NCI-H2196 (cell line): ENCODE measurements around the gene KRTAP5-10.
"Not testable (repeated sequence)": the region's sequence is repeated elsewhere in the genome, so short reads cannot be mapped to it uniquely, and the experiment has no call there.

Experiments used
- DNase-seq: peaks from one replicate; lab custom pipeline; 2025; ENCODE audit not compliant: unreplicated experiment; lab: John Stamatoyannopoulos, UW

KRTAP5-10 gene

DNA sequence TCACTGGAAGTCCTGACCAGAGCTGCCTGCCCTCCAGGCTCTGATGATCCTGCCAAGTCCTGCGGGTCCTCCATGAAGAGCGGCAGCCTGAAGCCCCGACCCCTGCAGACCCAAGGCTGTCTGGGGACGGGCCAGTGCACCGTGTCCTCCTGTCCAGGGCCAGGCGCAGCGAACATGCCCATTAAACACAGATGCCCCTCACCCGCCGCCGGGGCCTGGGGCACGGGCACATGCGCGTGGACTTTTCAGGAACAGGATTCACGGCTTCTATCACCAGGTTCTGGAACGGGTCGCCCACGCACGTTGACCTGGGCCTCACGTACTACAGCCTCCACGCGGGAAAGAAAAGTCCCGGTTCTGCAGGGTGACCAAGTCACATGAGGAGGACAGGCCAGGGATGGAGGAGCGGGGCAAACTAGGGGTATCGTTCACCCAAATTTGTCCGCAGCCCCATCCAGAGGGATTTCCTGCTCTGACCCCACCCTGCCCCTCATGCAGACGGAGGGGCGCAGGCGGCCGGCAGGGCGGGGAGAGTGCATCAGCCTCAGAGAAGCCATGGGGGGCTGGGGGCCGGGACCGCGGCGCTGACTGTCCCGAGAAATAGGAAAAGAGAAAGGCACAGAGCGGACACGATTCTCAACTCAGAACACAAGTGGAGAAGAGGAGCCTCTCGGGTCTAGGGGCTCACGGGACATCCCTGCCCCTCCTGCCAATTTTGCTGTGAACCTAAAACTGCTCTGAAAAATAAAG, 5.9 kb downstream of the KRTAP5-10 start:
- DNase-seq = not testable (repeated sequence)

GRCh38 chr11:71572811-71573210, 7.4 kb downstream of the KRTAP5-10 start:
- DNase-seq = no peak

DNA sequence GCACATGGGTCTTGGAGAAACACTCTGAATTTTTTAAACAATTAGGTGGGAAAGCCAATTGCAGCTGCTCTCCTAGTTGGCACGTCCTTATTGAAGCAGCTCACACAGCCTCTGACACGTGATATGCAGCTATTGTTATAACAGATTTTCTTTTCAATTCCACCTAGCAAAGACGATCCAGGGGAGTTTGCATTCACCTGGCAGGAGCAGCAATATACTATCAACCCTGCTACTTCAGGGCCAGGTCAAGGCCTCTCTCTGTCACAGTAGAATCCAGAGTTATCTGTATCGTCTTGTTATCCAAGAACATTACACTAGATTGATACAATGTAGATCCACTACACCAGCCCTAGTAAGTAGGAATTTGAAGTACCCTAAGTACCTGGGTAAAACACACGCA, 9.1 kb downstream of the KRTAP5-10 start:
- no peak for DNase-seq

DNA sequence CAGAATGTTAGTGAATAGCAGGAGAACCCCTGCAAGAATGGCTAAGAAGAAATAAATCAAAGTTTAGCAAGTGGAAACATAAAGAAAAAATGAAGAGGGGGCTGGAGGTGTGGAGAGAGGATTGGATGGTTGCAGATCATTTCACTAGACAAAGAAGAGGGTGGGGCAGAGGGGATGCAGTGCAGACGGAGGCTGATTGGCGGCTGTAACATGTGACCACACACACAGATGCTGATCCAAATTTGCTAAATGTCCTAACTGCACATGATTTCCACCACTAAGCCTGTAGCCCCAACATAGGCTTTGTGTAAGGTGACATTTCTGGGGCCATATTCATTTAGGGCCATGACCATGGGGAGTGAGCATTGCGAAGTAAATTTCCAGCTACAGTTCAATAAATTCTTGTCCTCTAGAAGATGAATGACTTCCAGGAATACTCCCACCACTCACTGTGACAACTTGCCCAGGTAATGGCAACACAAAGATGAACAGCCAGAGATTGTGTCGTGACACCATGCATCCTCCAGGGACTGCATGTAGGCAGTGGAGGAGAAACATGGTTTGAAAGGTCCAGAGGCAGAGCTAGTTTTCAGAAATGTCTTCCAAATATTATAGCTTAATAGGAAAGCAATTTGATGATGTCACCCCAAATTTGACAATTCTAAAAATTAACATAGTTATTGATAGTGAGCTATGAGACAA, 10.5 kb downstream of the KRTAP5-10 start:
- DNase-seq = no peak

DNA sequence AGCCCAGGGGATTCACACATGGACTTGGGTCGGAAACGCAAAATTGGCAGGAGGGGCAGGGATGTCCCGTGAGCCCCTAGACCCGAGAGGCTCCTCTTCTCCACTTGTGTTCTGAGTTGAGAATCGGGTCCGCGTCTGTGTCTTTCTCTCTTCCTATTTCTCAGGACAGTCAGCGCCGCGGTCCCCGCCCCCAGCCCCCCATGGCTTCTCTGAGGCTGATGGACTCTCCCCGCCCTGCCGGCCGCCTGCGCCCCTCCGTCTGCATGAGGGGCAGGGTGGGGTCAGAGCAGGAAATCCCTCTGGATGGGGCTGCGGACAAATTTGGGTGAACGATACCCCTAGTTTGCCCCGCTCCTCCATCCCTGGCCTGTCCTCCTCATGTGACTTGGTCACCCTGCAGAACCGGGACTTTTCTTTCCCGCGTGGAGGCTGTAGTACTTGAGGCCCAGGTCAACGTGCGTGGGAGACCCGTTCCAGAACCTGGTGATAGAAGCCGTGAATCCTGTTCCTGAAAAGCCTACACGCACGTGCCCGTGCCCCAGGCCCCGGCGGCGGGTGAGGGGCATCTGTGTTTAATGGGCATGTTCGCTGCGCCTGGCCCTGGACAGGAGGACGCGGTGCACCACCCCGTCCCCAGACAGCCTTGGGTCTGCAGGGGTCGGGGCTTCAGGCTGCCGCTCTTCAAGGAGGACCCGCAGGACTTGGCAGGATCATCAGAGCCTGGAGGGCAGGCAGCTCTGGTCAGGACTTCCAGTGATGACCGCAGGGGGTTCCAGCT, 11.5 kb downstream of the KRTAP5-10 start:
- DNase-seq = not testable (repeated sequence)

GRCh38 chr11:71577469-71578004, 12.2 kb downstream of the KRTAP5-10 start:
- DNase-seq = no peak

DNA sequence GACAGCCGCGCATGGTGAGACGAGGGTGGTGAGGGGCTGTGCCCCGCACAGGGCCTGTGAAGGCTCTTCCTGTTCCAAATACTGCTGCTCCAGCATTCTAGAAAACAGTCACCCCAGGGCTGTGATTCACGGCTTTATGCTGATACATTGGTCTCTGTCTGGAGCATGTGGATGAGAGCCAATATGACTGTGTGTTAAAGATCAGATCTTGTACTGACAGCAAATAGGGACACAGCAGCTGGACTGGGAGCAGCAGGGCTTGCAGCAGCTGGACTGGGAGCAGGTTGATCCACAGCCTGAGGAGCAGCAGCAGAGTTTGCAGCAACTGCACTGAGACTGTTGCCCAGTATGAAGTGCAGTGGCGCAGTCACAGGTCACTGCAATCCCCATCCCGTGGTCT, 14.2 kb downstream of the KRTAP5-10 start:
- DNase-seq = not testable (repeated sequence)

GRCh38 chr11:71580057-71581003, 15.0 kb downstream of the KRTAP5-10 start:
- DNase-seq = peak; percentile 84

DNA sequence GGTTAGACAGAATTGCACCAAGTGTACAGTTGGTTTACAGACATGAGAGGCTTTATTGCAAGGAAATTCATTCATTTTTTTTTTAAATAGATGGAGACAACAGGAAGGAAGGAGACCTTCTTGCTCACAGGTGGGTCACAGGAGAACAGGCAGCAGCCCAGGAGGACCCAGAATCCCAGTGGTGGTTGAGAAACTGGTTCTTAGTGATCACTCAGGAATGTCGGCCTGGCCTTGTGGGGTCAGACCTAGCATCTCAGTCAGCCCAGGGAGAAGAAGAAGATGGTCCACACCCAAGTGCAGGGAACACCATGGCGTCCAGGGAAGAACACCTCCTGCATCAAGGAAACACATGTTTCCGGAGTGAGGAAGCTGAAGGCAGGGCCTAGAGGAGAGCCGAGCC, 16.5 kb downstream of the KRTAP5-10 start:
- no peak for DNase-seq

- DNase-seq = no peak
Measured at GRCh38 chr11:71582309-71582895, 17.0 kb downstream of the KRTAP5-10 start, which contains the start of gene KRTAP5-11. Gene KRTAP5-11 (minus strand): TSS chr11:71582875. CDS start chr11:71582837, 38 bp downstream.

- DNase-seq = not testable (repeated sequence)
Measured at GRCh38 chr11:71582969-71583368, 17.6 kb downstream of the KRTAP5-10 start.

DNA sequence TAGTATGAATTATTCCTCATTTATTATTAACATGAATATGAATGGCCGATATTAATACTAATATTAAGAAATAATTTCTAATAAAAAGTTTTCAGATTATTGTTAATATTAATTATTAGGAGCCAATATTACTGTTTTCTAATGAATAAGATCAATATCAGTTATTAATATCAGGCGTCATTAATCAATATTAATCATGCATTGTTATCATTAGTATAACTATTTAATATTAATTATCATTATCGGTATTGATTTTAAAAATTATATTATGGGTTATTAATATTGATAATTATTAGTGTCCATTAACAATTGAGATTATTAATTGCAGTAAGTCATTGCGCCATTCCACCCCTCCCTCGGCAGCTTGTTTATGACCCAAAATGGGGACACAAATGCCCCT, 20.3 kb downstream of the KRTAP5-10 start:
- DNase-seq = not testable (repeated sequence)

GRCh38 chr11:71588314-71588713, 23.0 kb downstream of the KRTAP5-10 start:
- DNase-seq = not testable (repeated sequence)

DNA sequence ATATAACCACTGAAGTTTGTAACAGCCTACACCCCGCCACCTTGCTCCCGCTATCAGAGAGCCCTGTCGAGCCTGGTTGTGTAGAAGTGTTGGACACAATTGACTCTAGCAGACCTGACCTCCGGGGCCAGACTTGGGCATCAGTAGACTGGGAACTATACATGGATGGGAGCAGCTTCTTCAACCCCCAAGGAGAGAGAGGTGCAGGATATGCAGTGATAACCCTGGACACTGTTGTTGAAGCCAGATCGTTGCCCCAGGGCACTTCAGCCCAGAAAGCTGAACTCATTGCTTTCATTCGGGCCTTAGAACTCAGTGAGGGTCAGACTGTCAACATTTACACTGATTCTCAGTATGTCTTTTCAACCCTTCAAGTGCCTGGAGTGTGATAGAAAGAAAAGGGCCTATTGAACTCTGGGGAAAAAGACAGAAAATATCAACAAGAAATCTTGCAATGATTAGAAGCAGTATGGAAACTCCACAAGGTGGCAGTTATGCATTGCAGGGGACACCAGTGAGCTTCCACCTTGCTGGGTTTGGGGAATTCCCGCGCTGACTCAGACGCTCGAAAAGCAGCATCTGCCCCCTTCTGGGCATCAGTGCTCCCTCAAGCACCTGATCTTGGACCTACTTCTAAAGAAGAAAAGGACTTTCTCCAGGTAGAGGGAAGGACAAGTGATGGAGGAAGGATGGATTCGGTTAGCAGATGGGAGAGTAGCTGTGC, 23.6 kb downstream of the KRTAP5-10 start:
- not testable (repeated sequence) for DNase-seq

DNA sequence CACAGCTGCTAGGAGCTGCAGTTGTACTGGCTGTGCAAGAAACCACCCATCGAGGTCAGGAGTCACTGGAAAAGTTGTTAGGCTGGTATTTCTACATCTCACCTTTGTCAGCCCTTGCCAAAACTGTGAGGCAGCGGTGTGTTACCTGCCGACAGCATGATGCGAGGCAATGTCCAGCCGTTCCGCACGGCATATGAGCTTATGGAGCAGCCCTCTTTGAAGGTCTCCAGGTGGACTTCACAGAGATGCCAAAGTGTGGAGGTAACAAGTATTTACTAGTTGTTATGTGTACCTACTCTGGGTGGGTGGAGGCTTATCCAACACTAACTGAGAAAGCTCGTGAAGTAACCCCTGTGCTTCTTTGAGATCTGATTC, 24.2 kb downstream of the KRTAP5-10 start:
- DNase-seq = not testable (repeated sequence)

DNA sequence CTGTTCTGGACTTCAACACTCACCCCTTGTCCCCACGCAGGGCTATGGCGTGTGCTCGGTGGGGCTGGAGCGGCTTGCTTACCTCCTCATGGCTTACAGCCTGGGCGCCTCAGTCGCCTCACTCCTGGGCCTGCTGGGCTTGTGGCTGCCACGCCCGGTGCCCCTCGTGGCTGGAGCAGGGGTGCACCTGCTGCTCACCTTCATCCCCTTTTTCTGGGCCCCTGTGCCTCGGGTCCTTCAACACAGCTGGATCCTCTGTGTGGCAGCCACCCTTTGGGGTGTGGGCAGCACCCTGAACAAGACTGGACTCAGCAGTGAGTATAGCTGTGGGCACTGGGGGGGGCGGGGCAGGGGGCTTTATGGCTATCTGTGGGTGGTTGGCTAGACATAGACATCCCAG, 37.9 kb downstream of the KRTAP5-10 start:
- not testable (repeated sequence) for DNase-seq

- not testable (repeated sequence) for DNase-seq
Measured at GRCh38 chr11:71604798-71605488, 39.6 kb downstream of the KRTAP5-10 start.

GRCh38 chr11:71606853-71607519, 41.6 kb downstream of the KRTAP5-10 start:
- DNase-seq = not testable (repeated sequence)
